ENCODE results near the gene BABAM2.
"Not testable (repeated sequence)": the region's sequence is repeated elsewhere in the genome, so short reads cannot be mapped to it uniquely, and the experiment has no call there.

Gene BABAM2

GRCh38 chr2:27890146-27890923, at the start of gene BABAM2, which contains the start of gene RBKS:
Gene BABAM2 (plus strand): TSS chr2:27890729. CDS start chr2:27894557, 3,828 bp downstream.
Gene RBKS (minus strand): TSS chr2:27890387. CDS start chr2:27890345, 42 bp downstream.
- peak; percentile 70 to 88 for DNase-seq

DNA sequence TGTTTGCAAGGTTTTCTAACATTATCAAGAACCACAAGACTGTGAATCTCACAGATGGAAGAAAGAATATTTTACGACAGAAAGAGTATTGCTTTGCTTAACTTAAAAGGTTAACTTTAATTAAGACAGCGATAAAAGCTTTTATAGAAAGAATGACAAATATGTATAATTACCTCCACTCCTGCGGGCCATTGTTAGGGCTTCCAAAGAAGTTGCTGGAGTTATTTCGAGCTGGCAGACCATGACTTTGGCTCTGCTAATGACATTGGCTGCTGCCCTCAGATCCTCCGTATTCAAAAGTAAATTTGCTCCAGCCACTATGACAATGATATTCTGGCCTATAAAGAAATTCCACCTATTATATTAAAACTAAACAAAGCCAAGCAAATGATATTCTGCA, 47.6 kb upstream of the BABAM2 start:
- DNase-seq, result no peak

DNA sequence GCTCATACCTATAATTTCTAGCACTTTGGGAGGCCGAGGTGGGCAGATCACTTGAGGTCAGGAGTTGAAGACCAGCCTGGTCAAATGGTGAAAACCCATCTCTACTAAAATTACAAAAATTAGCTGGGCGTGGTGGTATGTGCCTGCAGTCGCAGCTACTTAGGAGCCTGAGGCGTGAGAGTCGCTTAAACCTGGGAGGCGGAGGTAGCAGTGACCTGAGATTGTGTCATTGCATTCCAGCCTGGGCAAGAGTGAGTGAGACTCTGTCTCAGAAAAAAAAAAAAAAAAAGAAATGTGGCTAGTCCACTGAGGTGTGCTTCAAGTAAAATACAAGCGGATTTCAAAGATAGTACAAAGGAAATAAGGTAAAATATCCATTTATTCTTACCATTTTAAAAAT, 46.5 kb upstream of the BABAM2 start:
- DNase-seq, result no peak

GRCh38 chr2:27844821-27845255, 45.7 kb upstream of the BABAM2 start:
- no peak for DNase-seq

GRCh38 chr2:27847333-27847732, 43.2 kb upstream of the BABAM2 start:
- DNase-seq, result no peak

DNA sequence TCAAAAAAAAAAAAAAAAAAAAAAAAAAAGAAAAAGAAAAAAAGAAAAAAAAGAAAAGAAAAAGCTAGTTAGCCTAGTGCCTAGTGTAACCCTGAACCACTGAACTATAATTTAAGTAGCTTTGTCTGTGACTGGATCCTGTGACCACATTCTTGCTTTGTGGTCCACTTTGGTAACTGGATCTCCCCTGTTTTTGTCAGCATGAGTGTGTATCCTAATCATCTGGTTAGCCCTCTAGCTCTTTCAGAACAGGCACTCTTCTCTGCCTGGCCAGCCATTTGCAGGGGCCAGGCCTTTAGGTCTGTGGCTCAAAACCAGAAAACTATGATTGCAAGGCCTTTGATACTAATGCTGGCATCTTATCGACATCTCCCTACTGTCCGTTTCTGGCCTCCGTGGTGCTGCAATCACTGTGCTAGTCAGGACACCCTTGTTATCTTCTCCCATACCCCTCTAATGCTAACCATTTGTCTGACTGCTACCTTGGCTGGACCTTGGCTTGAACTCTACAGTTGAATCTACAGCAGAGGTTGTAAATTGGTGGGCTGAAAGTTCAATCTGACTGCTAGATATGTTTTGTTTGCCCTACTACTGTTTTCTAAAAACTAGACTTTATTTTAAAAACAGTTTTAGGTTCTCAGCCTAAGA, 40.8 kb upstream of the BABAM2 start:
- no peak for DNase-seq

- DNase-seq, result no peak
Observed at GRCh38 chr2:27852691-27853090, 37.8 kb upstream of the BABAM2 start.

GRCh38 chr2:27854229-27854862, 36.2 kb upstream of the BABAM2 start:
- DNase-seq, result no peak

- DNase-seq, result no peak
Observed at GRCh38 chr2:27855476-27855875, 35.1 kb upstream of the BABAM2 start.

GRCh38 chr2:27856386-27856785, 34.1 kb upstream of the BABAM2 start:
- no peak for DNase-seq

GRCh38 chr2:27856956-27857355, 33.6 kb upstream of the BABAM2 start:
- no peak for DNase-seq

- DNase-seq, result no peak
Observed at GRCh38 chr2:27857417-27858172, 32.9 kb upstream of the BABAM2 start.

- DNase-seq, result no peak
Observed at GRCh38 chr2:27860111-27860510, 30.4 kb upstream of the BABAM2 start.

- no peak for DNase-seq
Observed at GRCh38 chr2:27863146-27863545, 27.4 kb upstream of the BABAM2 start.

DNA sequence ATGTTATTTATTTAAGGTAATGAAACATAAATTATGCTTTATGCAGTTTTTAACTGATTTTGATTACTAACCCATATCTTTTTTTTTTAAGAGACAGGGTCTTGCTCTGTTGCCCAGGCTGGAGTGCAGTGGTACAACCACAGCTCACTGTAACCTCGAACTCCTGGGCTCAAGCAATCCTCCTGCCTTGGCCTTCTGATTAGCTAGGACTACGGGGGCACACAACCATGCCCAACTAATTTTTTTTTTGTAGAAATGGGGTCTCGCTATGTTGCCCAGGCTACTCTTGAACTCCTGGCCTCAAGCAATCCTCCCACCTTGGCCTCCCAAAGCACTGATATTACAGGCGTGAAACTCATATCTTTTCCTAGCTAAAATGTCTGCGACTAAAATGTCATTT, 26.6 kb upstream of the BABAM2 start:
- not testable (repeated sequence) for DNase-seq

DNA sequence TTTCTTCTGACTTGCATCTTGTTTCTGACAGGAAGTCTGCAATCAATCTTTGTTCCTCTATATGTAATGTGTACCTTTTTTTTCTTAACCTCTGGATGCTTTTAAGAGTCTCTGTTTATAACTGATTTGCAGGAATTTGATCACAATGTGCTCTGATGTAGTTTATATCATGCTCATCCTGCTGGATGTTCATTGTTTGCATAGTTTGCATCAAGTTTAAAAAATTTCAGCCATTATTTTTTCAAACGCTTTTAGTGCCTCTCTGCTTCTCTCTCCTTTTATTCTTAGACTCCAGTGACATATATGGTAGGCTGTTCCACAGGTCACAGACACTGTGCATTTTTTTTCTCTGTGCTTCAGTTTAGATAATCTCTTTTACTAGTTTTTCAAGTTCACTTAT, 24.3 kb upstream of the BABAM2 start:
- no peak for DNase-seq

GRCh38 chr2:27869763-27870162, 20.8 kb upstream of the BABAM2 start:
- DNase-seq, result no peak

- DNase-seq, result no peak
Observed at GRCh38 chr2:27870724-27871123, 19.8 kb upstream of the BABAM2 start.

- DNase-seq, result no peak
Observed at GRCh38 chr2:27871802-27872201, 18.7 kb upstream of the BABAM2 start.

GRCh38 chr2:27873091-27873490, 17.4 kb upstream of the BABAM2 start:
- no peak for DNase-seq

DNA sequence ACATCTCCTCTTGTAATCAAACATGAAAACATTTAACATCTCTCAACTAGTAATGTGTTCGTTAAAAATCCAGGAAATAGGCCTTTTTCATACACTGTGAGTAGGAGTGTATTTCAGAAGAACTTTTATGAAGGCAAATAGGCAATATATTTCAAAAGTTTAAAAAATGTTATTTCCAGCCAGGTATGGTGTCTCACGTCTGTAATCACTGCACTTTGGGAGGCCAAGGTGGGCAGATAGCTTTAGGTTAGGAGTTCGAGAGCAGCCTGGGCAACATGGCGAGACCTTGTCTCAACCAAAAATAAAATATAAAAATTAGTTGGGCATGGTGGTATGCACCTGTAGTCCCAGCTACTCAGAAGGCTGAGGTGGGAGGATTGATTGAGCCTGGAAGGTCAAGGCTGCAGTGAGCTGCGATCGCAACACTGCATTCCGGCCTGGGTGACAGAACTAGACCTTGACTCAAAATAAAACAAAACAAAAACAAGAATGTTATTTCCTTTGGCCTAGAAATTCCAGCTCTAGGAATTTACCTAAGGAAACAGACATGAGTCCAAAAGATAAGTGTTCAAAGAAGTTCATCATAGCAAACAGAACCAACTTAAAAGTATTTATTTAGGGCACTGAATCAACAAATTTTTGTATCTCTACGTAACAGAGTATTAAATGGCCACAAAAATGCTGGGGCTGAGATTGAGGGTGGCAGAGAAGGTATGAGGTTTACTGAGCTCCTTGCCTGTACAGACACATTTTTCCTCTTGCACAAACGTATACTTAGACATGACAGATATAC, 15.2 kb upstream of the BABAM2 start:
- DNase-seq, result no peak

GRCh38 chr2:27878825-27879224, 11.7 kb upstream of the BABAM2 start:
- no peak for DNase-seq
